ENCODE data around the gene NUF2. TPM values are rescaled to one million over a fixed set of nuclear protein-coding genes. Genes with fewer than 3 reads are reported as not detected.

The NUF2 gene
- total and polyA plus RNA-seq, 2 of the 8 experiments (the other 6 are each of a cell fraction or from before 2014, with no cell fraction given), result 12.1 to 28.3 TPM

- no peak for TF ChIP-seq ZNF274 (IDR thresholded peaks at IDR 0.05; ENCODE audit: borderline replicate concordance, extremely low read depth, low read length)
Observed at GRCh38 chr1:163295949-163296348, 25.8 kb upstream of the NUF2 start (continued).

All from H1 (cell line).